Activated CD4-positive, alpha-beta T cell treated with anti-CD3 and anti-CD28 coated beads, Interleukin-2, amount 10 ng/mL, durations not matched to agents 24 days and 14 days (primary cell): ENCODE data around the gene MED15. TPM values are rescaled to one million over a fixed set of nuclear protein-coding genes. Genes with fewer than 3 reads are reported as not detected.

Source experiments
- DNase-seq: peaks from one replicate; pipeline ENCODE4 v3.0.0; 2022
- H3K27ac Mint-ChIP-seq: one replicate; pipeline ENCODE4 v1.8.0; 2022; ENCODE audit warnings: mild to moderate bottlenecking, mixed read lengths
- H3K27me3 Mint-ChIP-seq: one replicate; pipeline ENCODE4 v1.8.0; 2022; ENCODE audit warnings: mixed read lengths
- H3K36me3 Mint-ChIP-seq: one replicate; pipeline ENCODE4 v1.8.0; 2022; ENCODE audit warnings: low read depth, mild to moderate bottlenecking, mixed read lengths
- H3K4me1 Mint-ChIP-seq: one replicate; pipeline ENCODE4 v1.8.0; 2021; ENCODE audit warnings: mixed read lengths
- H3K4me3 Mint-ChIP-seq: one replicate; pipeline ENCODE4 v1.8.0; 2022; ENCODE audit warnings: mild to moderate bottlenecking, moderate library complexity, mixed read lengths
- H3K9me3 Mint-ChIP-seq: one replicate; pipeline ENCODE4 v1.8.0; 2021; ENCODE audit warnings: mixed read lengths
- intact Hi-C: fragments of 100-400 bp; cut with micrococcal nuclease; formaldehyde crosslinking; loops from one replicate; pipeline ENCODE4 v1.15.1; 2023
- total RNA-seq: library from RNA; stranded (reverse); gene quantifications from 2 replicates; pipeline ENCODE4 v1.2.3, GENCODE V29; 2022

The MED15 gene
- total RNA-seq, 1 donor from 2014 or later: 117 TPM

- H3K9me3 Mint-ChIP-seq: no peaks in the 10 kb centered on the region
- peaks cover 56% of the 10 kb centered on the region for H3K36me3 Mint-ChIP-seq
- H3K4me1 Mint-ChIP-seq: peaks cover 29% of the 10 kb centered on the region
- intact Hi-C loops: no loop called here
- H3K27ac Mint-ChIP-seq: peak overlapping the region; percentile 64
- DNase-seq: no peak
- no peaks in the 10 kb centered on the region for H3K27me3 Mint-ChIP-seq
- H3K4me3 Mint-ChIP-seq: no peak overlapping the region
Measured at GRCh38 chr22:20575724-20576444, 68.5 kb downstream of the MED15 start.

GRCh38 chr22:20576445-20576816 lies 69.0 kb downstream of the MED15 start:
- Mint-ChIP-seq H3K27ac (peak overlapping the region; percentile 64), H3K4me1 (peaks cover 23% of the 10 kb centered on the region), H3K36me3 (peaks cover 53% of the 10 kb centered on the region), H3K4me3 (peak overlapping the region; percentile 49), H3K9me3 (no peaks in the 10 kb centered on the region), H3K27me3 (no peaks in the 10 kb centered on the region)
- intact Hi-C loops: no loop called here
- peak; percentile 70 for DNase-seq

GRCh38 chr22:20577045-20577444 lies 69.6 kb downstream of the MED15 start:
- Mint-ChIP-seq H3K27me3 (no peaks in the 10 kb centered on the region), H3K4me1 (peaks cover 21% of the 10 kb centered on the region), H3K27ac (no peak overlapping the region), H3K36me3 (peaks cover 48% of the 10 kb centered on the region), H3K4me3 (no peak overlapping the region), H3K9me3 (no peaks in the 10 kb centered on the region)
- intact Hi-C loops: no loop called here
- no peak for DNase-seq

GRCh38 chr22:20577549-20577975 lies 70.2 kb downstream of the MED15 start:
- Mint-ChIP-seq H3K27me3 (no peaks in the 10 kb centered on the region), H3K4me3 (peak overlapping the region; percentile 17), H3K27ac (peak overlapping the region; percentile 52), H3K36me3 (peaks cover 43% of the 10 kb centered on the region), H3K4me1 (peaks cover 21% of the 10 kb centered on the region), H3K9me3 (no peaks in the 10 kb centered on the region)
- no peak for DNase-seq
- intact Hi-C loops: no loop called here

- intact Hi-C loops: no loop called here
- H3K36me3 Mint-ChIP-seq: peaks cover 45% of the 10 kb centered on the region
- H3K4me3 Mint-ChIP-seq: no peak overlapping the region
- no peak for DNase-seq
- no peaks in the 10 kb centered on the region for H3K9me3 Mint-ChIP-seq
- no peak overlapping the region for H3K27ac Mint-ChIP-seq
- H3K4me1 Mint-ChIP-seq: peaks cover 21% of the 10 kb centered on the region
- H3K27me3 Mint-ChIP-seq: no peaks in the 10 kb centered on the region
Measured at GRCh38 chr22:20578192-20578591, 70.8 kb downstream of the MED15 start.

GRCh38 chr22:20578707-20579106 lies 71.3 kb downstream of the MED15 start:
- no peak for DNase-seq
- no peaks in the 10 kb centered on the region for H3K9me3 Mint-ChIP-seq
- no peak overlapping the region for H3K4me3 Mint-ChIP-seq
- intact Hi-C loops: no loop called here
- H3K27me3 Mint-ChIP-seq: no peaks in the 10 kb centered on the region
- no peak overlapping the region for H3K27ac Mint-ChIP-seq
- peaks cover 40% of the 10 kb centered on the region for H3K36me3 Mint-ChIP-seq
- peaks cover 21% of the 10 kb centered on the region for H3K4me1 Mint-ChIP-seq

GRCh38 chr22:20579273-20580120 lies 72.1 kb downstream of the MED15 start:
- H3K4me3 Mint-ChIP-seq: no peak overlapping the region
- no peaks in the 10 kb centered on the region for H3K27me3 Mint-ChIP-seq
- no peaks in the 10 kb centered on the region for H3K9me3 Mint-ChIP-seq
- intact Hi-C loops: no loop called here
- no peak overlapping the region for H3K27ac Mint-ChIP-seq
- DNase-seq: no peak
- H3K4me1 Mint-ChIP-seq: peaks cover 21% of the 10 kb centered on the region
- H3K36me3 Mint-ChIP-seq: peaks cover 41% of the 10 kb centered on the region

GRCh38 chr22:20580179-20580578 lies 72.8 kb downstream of the MED15 start:
- intact Hi-C loops: no loop called here
- peaks cover 38% of the 10 kb centered on the region for H3K36me3 Mint-ChIP-seq
- no peak overlapping the region for H3K27ac Mint-ChIP-seq
- H3K4me1 Mint-ChIP-seq: peaks cover 21% of the 10 kb centered on the region
- H3K4me3 Mint-ChIP-seq: no peak overlapping the region
- DNase-seq: no peak
- no peaks in the 10 kb centered on the region for H3K27me3 Mint-ChIP-seq
- no peaks in the 10 kb centered on the region for H3K9me3 Mint-ChIP-seq

- H3K9me3 Mint-ChIP-seq: no peaks in the 10 kb centered on the region
- H3K4me1 Mint-ChIP-seq: peaks cover 19% of the 10 kb centered on the region
- H3K36me3 Mint-ChIP-seq: peaks cover 40% of the 10 kb centered on the region
- H3K27me3 Mint-ChIP-seq: no peaks in the 10 kb centered on the region
- intact Hi-C loops: no loop called here
- DNase-seq: no peak
- H3K4me3 Mint-ChIP-seq: no peak overlapping the region
- no peak overlapping the region for H3K27ac Mint-ChIP-seq
Measured at GRCh38 chr22:20580611-20581502, 73.4 kb downstream of the MED15 start.

- Mint-ChIP-seq H3K27ac (no peak overlapping the region), H3K4me1 (peaks cover 11% of the 10 kb centered on the region), H3K9me3 (no peaks in the 10 kb centered on the region), H3K36me3 (peaks cover 36% of the 10 kb centered on the region), H3K27me3 (no peaks in the 10 kb centered on the region), H3K4me3 (no peak overlapping the region)
- intact Hi-C loops: no loop called here
- no peak for DNase-seq
Measured at GRCh38 chr22:20581503-20582170, 74.2 kb downstream of the MED15 start.

- H3K4me1 Mint-ChIP-seq: peaks cover 7% of the 10 kb centered on the region
- no peaks in the 10 kb centered on the region for H3K27me3 Mint-ChIP-seq
- intact Hi-C loops: no loop called here
- H3K27ac Mint-ChIP-seq: no peak overlapping the region
- H3K36me3 Mint-ChIP-seq: peaks cover 39% of the 10 kb centered on the region
- DNase-seq: no peak
- no peaks in the 10 kb centered on the region for H3K9me3 Mint-ChIP-seq
- H3K4me3 Mint-ChIP-seq: no peak overlapping the region
Measured at GRCh38 chr22:20582171-20582511, 74.7 kb downstream of the MED15 start.

- no peak for DNase-seq
- no peaks in the 10 kb centered on the region for H3K27me3 Mint-ChIP-seq
- intact Hi-C loops: no loop called here
- H3K4me3 Mint-ChIP-seq: no peak overlapping the region
- H3K9me3 Mint-ChIP-seq: no peaks in the 10 kb centered on the region
- H3K27ac Mint-ChIP-seq: no peak overlapping the region
- H3K36me3 Mint-ChIP-seq: peaks cover 35% of the 10 kb centered on the region
- H3K4me1 Mint-ChIP-seq: peaks cover 3% of the 10 kb centered on the region
Measured at GRCh38 chr22:20582520-20583361, 75.3 kb downstream of the MED15 start.

GRCh38 chr22:20583471-20583922 lies 76.1 kb downstream of the MED15 start:
- H3K27me3 Mint-ChIP-seq: no peaks in the 10 kb centered on the region
- intact Hi-C loops: no loop called here
- no peak for DNase-seq
- H3K36me3 Mint-ChIP-seq: peaks cover 31% of the 10 kb centered on the region
- peaks cover 3% of the 10 kb centered on the region for H3K4me1 Mint-ChIP-seq
- no peak overlapping the region for H3K4me3 Mint-ChIP-seq
- no peak overlapping the region for H3K27ac Mint-ChIP-seq
- H3K9me3 Mint-ChIP-seq: no peaks in the 10 kb centered on the region
